HG02588 (cell line): ENCODE data around the gene UBE2L3.
"Not testable (repeated sequence)": the region's sequence is repeated elsewhere in the genome, so short reads cannot be mapped to it uniquely, and the experiment has no call there.

Source experiments
- ATAC-seq: cut with Tn5 transposase; IDR thresholded peaks from one replicate; pipeline ENCODE4 v1.9.1; 2021; ENCODE audit warnings: mild to moderate bottlenecking, moderate library complexity; ENCODE audit not compliant: unreplicated experiment

Gene UBE2L3

DNA sequence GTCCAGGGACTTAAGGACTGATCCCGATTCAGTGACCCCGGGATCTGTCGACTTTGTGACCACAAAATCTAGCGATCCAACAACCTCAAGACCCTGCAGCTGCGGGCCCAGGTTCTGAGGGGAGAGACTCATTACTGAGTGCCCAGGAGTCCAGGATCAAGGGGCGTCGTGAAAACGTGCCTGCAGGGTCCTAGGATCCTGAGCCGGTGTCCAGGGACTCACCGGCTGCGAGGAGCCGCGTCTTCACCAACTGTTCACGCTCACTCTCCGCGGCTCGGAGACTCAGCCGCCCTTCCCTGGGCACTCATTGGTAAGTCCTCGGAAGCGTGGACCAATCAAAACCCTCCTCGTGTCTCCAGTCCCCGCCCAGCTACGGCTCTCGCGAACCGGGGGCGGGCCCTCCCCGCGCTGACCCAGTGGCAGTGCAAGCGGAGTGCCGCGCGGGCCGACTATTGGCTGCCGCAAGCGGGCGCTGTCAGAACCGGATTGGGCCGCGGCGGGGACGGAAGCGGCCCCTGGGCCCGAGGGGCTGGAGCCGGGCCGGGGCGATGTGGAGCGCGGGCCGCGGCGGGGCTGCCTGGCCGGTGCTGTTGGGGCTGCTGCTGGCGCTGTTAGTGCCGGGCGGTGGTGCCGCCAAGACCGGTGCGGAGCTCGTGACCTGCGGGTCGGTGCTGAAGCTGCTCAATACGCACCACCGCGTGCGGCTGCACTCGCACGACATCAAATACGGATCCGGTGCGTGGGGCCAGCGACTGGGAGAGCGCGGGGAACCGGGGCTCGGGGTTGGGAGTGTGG lies 74.5 kb downstream of the UBE2L3 start, which contains the start of gene SDF2L1:
TSS of gene SDF2L1 (plus strand) at position 514 of the 795 bp plus-strand sequence. CDS start at position 549, 35 bp downstream.
- ATAC-seq = peak; percentile 93

DNA sequence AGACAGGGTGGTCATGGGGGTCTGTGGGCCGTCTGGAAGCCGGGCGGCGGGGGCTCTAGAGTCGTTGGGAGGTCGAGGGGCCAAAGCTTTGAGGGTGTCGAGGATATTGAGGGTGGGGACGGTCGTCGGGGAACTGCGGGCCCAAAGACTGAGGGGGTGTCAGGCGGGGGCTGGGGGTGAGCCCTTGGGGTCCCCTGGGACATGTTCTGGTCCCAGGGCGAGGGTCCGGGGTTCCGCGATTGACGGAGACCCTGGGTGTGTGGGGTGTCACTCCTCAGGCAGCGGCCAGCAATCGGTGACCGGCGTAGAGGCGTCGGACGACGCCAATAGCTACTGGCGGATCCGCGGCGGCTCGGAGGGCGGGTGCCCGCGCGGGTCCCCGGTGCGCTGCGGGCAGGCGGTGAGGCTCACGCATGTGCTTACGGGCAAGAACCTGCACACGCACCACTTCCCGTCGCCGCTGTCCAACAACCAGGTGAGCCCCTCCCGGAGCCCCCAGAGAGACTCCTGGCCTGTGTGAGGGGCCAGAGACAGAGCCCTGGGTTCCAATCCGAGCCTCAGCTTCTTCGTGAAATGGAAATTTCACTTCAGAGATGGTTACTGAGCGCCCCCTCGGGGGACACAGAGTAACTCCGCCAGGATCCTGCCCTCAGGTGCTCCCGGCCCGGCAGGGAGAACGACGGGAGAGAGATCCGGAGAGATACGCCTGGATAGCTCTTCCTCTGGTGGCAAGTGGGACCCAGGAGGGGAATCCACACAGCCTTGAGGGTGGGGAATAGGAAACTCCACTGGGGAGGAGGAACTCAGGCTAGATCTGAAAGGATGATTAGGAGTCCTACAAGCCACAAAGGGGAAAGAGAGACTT lies 75.3 kb downstream of the UBE2L3 start:
- no peak for ATAC-seq

DNA sequence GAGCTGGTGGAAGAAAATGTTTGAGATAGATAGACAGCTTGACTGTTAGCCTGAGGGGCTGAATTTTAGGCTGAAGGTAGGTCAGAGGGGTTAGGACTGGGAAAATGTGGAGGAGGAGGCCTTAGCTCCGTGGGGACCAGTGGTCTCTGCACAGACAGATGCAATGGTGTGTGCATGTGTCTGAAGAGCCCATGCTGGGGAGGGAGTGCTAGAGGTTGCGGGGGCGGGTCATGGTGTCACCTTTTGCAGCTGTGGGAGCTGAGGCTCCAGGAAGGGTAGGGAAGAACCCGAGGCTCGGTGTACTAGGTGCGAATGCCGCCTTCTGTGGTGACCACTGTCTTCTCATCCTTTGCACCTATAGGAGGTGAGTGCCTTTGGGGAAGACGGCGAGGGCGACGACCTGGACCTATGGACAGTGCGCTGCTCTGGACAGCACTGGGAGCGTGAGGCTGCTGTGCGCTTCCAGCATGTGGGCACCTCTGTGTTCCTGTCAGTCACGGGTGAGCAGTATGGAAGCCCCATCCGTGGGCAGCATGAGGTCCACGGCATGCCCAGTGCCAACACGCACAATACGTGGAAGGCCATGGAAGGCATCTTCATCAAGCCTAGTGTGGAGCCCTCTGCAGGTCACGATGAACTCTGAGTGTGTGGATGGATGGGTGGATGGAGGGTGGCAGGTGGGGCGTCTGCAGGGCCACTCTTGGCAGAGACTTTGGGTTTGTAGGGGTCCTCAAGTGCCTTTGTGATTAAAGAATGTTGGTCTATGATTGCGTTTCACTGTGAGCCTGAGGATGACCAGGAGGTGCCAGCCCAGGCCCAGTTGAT lies 76.2 kb downstream of the UBE2L3 start:
- no peak for ATAC-seq

DNA sequence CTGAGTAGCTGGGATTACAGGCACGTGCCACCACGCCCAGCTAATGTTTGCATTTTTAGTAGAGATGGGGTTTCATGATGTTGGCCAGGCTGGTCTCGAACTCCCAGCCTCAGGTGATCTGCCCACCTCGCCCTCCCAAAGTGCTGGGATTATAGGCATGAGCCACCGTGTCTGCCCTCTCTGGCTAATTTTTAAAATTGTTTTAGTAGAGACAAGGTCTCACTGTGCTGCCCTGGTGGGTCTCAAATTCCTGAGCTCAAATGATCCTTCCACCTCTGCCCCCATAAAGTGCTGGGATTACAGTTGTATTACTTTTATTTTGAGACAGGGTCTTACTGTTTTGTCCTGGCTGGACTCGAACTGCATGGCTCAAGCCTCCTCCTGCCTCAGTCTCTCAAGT lies 78.0 kb downstream of the UBE2L3 start:
- ATAC-seq = not testable (repeated sequence)

DNA sequence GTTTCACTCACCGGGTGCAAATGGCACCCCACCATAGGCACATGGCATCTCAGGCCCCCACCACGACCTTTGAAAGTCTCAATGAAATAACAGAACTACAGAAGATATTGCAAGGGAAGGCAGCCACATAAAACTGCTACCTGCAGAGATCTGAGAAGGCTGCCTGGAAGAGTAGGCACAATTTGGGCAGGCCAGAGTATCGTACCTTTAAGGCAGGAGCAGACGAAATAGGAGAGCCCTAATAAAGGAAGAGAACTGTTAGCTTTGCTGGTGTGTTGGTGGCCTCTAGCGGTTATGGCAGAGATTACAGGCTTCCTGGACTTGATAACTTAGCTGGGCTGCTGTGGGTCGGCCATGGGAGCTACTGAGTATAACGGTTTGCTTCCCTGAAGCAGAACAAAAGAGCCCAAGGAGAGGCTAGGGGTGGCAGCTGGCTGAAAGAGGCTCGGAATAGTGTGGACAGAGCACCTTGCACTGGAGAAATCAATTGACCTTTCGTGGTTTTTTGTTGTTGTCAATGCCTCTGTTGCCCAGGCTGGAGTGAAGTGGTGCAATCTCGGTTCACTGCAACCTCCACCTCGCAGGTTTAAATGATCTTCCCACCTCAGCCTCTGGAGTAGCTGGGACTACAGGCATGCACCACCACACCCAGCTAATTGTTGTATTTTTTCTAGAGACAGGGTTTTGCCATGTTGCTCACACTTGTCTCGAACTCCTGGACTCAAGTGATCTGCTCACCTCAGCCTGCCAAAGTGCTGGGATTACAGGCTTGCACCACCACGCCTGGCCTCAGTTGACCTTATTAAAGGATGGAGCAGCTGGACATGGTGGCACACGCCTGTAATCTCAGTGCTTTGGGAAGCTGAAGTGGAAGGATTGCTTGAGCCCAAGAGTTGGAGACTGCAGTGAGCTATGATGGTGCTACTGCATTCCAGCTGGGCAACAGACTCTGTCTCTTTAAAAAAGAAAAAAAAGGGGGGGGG lies 79.4 kb downstream of the UBE2L3 start:
- ATAC-seq = no peak

DNA sequence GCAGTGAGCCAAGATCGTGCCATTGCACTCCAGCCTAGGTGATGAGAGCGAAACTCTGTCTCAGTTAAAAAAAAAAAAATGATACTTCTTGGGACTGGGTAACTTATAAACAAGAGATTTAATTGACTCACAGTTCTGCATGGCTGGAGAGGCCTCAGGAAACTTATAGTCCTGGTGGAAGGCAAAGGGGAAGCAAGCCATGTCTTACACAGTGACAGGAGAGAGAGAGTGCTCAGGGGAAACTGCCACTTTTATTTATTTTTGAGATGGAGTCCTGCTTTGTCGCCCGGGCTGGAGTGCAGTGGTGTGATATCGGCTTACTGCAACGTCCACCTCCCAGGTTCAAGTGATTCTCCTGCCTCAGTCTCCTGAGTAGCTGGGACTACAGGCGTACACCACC lies 82.8 kb downstream of the UBE2L3 start:
- ATAC-seq = no peak

DNA sequence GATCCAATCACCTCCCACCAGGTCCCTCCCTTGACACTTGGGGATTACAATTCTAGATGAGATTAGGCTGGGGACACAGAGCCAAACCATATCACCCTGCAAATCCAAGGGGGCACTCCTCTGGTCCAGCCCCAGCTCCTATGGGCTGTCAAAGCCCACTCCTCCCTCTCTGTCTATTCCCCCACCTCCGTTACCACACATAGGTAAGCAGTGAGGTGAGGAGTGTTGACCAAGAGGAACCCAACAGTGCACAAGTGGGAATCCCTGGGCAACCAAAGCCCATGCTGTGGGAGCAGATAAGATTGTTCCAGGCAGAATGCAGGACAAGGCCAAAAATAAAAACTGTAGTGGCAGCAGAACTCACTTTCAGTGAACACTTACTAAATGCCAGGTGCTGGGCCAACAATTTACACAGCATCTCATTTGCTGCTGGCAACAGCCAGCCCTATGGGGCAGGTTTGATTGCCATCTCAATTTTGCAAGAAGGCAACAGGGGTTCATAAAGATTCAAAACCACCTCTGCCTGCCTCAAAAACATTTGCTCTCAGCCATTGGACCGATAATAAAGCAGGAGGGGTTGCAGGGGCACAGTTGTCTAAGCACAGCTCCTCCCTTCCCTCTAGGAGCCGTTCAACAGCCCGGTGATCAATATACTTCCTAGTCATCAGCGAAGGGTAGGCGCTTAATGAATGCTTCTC lies 83.5 kb downstream of the UBE2L3 start:
- ATAC-seq = no peak

DNA sequence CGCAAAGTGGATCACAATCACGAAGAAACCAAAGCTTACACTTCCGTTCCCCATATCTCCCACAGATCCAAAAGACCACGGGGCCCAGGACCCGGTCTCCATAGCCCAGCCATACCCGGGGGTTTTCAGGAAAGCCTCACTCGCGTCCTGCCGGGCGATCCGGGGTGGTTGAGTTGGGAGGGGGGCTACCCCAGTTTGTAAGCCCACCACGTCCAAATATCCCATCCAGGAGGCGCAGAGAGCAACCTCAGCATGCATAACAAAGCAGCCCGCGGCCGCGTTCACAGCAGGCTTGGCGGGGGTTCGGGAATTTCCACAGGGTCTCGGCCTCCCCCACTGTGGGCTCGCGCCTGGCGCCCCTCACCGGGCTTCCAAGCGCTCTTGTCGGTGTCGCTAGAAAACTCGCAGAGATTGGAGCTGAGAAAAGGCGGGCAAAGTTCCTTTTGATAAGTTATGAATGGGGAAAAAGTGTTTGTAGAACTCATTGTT lies 84.1 kb downstream of the UBE2L3 start:
- peak; percentile 28 for ATAC-seq

DNA sequence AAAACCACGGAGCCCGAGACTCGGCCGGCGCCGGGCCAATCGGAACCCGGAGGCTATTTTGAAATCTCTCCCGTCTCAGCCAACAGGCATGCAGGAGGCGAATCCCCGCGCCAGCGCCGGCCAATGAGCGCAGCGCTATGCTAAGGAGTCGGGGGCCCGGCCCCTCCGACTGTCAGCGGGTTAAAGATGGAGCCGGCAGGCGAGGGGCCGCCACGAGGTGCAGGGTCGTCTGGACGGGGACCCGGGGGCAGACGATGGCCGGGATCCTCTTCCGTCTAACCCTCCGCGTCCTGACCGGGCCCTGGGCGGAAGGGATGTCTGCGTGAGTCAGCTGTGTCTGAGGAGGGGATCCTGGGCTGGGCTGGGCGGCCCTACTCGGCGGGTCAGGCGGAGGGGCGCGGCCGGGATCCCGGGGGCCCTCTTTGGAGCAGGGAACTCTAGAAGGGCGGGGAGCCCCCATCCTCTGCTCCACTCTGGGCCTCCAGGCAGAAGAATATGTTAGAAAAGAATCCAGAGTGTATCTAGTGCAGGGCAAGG lies 84.6 kb downstream of the UBE2L3 start:
- peak; percentile 83 for ATAC-seq

DNA sequence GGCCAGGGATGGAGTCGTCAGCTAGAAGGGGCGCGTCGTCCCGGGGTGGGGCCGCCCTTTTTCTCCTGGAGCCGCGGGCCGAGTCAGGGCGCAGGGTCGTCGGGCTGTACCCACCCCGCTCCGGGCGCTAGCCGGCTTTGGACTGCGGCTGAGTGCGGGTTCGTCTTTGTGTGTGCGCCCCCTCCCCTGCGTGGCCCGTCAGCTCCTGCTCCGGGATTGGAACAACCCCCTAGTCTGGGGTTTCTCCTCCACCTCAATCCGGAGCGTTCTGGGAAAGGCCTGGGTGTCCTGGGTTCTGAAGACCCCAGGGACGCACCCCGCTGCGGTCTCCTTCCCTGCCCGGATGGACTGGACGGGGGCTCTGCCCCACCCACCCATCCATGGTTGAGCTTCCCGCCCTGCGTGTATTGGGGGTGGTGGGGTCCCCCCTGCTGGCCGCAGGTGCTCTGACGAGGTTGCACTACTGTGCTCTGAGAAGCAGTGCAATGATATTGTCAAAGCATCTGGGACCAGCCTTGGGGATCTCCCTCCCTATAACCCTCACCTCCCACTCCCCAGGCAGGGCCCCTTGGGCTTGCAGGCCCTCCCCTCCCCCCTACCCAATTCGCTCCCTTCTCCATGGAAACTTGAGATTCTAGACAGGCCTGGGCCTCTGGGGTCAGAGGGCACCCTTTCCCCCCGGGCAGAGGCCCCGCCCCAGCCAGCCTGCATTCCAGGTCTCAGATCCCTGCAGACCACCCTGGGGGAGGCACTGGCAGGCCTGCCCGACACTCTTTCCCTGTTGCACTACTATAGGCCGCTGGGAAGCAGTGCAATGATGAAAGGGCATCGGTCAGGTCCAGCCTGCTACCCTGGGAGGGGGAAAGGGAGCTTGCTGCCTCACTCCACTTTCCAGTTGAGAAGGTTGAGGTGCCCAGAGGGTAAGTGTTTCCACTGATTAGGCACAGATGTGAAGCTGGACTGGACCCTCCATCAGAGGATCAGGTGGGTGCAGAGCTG lies 85.3 kb downstream of the UBE2L3 start:
- no peak for ATAC-seq

DNA sequence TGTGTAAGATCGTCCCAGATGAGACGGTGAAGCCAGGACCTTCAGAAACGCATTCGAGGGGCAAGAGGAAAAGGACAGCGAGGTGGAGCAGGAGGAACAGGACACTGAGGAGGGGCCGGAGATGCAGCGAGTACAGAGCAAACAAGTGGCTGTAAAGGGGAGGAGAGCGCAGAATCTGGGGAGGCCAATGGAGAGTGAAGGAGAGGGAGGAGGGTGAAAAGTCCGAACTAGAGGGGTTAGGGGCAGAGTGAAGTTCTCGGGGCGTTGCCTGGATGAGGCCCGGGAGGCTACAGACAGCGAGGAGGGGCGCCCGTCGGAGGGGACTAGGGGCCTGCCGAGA lies 89.5 kb downstream of the UBE2L3 start:
- no peak for ATAC-seq

DNA sequence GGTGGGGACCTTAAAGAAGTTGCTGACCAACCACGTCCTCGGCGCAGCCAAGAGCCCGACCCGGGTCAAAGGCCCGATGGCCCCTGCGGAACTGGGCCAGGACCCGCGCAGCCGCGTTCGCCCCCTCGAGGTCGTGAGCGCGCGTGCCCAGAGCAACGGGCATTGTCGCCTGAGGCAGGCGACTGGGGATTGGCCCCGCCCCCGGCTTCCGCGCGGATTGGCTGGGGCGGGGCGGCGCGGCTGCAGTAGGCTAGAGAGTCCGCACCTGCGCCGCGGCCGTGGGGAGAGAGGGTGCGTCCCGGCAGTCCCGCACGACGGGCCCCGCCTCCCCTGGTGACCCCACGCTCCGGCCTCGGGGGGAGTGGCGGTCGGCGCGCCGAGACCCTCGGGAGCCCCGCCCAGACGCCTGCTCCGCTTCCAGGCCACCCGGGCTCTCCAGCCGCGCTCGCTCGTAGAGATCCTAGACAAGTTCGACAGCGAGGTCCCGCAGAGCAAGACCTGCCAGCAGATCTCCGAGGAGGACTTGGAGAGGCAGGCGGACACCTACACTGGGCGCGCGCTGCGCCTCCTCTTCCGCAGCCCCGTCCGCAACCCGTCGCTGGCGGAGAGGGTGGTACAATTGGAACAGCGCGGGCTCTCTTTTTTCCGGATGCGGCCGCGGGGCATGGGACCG lies 90.0 kb downstream of the UBE2L3 start:
- ATAC-seq = peak; percentile 70

DNA sequence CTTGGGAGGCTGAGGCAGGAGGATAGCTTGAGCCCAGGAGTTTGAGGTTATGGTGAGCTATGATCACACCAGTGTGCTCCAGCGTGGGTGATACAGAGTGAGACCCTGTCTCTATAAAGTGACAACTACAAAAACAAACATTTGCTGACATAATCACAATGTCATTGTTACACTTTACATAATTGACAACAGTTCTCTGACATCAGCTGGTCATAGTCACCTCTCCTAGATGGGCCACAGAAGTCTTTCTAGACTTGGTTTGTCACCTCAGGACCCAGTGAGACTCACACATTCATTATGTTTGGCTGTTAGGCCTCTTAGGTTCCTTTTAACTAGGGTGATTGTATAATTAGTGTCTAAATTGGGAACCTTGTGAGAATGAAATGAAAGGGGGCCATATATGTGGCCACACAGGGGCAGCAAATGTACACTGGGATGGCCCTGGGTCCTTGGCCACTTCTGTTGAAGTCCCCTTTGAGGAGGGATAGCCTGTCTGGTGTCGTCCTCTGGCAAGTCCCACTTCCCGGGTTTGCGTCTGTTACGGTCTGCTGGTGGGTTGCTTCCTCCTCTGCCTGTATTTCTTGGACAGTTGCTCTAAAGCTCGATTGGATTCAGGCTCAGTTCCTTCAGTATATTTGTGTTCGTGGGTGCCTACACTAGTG lies 92.5 kb downstream of the UBE2L3 start:
- no peak for ATAC-seq

DNA sequence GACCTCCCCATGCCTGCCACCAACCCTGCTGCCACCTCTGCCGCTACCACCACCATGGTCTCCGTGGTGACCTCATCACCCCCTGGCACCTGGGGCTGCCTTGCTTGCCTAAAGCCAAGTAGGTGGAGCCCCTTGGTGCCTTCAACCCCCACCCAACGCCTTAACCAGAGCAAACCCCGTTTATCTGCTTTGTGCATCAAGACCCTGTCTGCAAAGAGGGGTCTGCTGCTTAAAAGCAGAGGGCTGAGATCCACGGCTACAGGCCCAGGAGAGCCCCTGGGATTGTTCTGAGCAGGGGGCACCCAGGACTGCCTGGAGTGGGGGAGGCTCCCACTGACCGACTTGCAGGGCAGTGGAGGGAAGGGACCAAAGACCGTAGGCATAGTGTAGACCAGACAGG lies 93.4 kb downstream of the UBE2L3 start:
- ATAC-seq = no peak

DNA sequence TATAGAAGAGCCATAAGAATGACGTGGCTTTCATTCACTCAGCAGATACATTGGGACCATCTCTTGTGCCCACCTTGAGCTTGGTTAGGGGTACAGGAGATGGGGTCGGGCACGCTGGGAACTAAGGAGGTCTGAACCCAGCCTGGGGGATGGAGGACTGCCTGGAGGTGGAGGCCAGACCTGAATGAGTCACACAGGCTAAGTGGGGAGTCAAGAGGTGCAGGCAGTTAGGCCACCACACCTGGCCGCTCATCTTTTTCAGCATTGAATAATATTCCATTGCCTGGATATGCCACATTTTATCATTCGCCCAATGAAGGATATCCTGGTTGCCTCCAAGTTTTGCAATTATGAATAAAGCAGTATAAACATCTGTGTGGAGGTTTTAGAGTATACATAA lies 94.5 kb downstream of the UBE2L3 start:
- ATAC-seq = no peak

DNA sequence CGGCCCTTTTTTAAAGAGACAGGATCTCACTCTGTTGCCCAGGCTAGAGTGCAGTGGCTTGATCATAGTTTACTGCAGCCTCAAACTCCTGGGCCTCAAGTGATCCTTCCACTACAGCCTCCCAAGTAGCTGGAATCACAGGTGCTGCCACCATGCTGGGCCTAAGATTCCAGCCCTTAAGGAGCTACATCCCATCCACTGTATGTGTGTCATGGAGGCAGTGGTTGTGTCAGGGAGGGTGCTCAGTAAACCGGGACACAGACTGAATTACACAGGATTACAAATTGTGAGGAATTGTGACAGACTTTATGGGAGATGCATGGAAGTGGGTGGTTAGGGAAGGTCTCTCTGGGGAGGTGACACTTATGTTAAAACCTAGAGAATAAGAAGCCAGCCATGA lies 96.2 kb downstream of the UBE2L3 start:
- ATAC-seq = no peak
